AG10803 (cell line): ENCODE measurements around the gene SEC11A.
A peak's percentile ranks its signal among the peaks of the same experiment; 100 is the strongest.

Source experiments
- DNase-seq: peaks from one replicate; pipeline ENCODE4 v3.0.0; 2010; ENCODE audit warnings: low read depth
- H3K4me3 ChIP-seq: 2 replicates; pipeline ENCODE4 v1.5.1; 2011; ENCODE audit warnings: mild to moderate bottlenecking, low read length, control low read depth
- CTCF ChIP-seq: conservative IDR thresholded peaks from 2 replicates; pipeline ENCODE4 v1.5.1; 2011; ENCODE audit warnings: mild to moderate bottlenecking, low read length, control low read depth, inconsistent platforms

SEC11A gene

GRCh38 chr15:84716036-84716732 lies at the start of gene SEC11A:
Gene SEC11A, minus strand, starts transcription at chr15:84716139. Its CDS starts 64 bp downstream, at chr15:84716075.
- no peak for TF ChIP-seq CTCF
- peak; percentile 93 for DNase-seq
- peak within 1 kb of the TSS; percentile 93 for H3K4me3 ChIP-seq

GRCh38 chr15:84765675-84766074 lies 49.7 kb upstream of the SEC11A start:
- H3K4me3 ChIP-seq: no peak overlapping the region
- no peak for DNase-seq
- TF ChIP-seq CTCF: no peak

DNA sequence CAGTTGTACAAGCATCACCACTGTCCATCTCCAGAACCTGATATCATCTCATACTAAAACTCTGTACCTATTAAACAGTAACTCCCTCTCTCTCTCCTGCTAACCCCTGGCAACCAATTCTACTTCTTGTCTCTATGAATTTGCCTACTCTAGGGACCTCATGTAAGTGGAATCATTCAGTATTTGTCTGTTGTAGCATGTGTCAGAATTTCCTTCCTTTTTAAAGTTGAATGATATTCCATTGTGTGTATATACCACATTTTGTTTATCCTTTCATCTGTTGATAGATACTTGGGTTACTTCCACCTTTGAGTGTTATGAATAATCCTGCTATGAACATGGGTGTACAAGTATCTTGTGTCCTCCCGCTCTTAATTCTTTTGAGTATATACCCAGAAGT lies 49.0 kb upstream of the SEC11A start:
- DNase-seq: no peak
- TF ChIP-seq CTCF: no peak
- no peak overlapping the region for H3K4me3 ChIP-seq

GRCh38 chr15:84764585-84764984 lies 48.6 kb upstream of the SEC11A start:
- no peak overlapping the region for H3K4me3 ChIP-seq
- DNase-seq: no peak
- no peak for TF ChIP-seq CTCF

- DNase-seq: no peak
- no peak for TF ChIP-seq CTCF
- H3K4me3 ChIP-seq: no peak overlapping the region
Measured at GRCh38 chr15:84762840-84763572, 47.1 kb upstream of the SEC11A start.

GRCh38 chr15:84761607-84762131 lies 45.7 kb upstream of the SEC11A start:
- no peak for TF ChIP-seq CTCF
- DNase-seq: no peak
- no peak overlapping the region for H3K4me3 ChIP-seq

- no peak for TF ChIP-seq CTCF
- DNase-seq: no peak
- H3K4me3 ChIP-seq: no peak overlapping the region
Measured at GRCh38 chr15:84760219-84760618, 44.3 kb upstream of the SEC11A start.
